ENCODE results near the gene LRRC61.

The LRRC61 gene

DNA sequence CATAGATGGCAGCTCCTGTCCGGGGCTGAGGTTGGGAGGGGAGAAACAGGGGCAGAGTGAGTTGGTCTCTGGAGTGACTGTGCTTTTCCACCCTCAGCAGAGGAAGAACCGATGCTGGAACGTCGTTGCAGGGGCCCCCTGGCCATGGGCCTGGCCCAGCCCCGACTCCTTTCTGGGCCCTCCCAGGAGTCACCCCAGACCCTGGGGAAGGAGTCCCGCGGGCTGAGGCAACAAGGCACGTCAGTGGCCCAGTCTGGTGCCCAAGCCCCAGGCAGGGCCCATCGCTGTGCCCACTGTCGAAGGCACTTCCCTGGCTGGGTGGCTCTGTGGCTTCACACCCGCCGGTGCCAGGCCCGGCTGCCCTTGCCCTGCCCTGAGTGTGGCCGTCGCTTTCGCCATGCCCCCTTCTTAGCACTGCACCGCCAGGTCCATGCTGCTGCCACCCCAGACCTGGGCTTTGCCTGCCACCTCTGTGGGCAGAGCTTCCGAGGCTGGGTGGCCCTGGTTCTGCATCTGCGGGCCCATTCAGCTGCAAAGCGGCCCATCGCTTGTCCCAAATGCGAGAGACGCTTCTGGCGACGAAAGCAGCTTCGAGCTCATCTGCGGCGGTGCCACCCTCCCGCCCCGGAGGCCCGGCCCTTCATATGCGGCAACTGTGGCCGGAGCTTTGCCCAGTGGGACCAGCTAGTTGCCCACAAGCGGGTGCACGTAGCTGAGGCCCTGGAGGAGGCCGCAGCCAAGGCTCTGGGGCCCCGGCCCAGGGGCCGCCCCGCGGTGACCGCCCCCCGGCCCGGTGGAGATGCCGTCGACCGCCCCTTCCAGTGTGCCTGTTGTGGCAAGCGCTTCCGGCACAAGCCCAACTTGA lies 48.2 kb downstream of the LRRC61 start:
- WGBS, result 98% methylated on average over 45 of the region's 48 CpGs
- H2AFZ ChIP-seq (ENCODE audit: low read depth, low read length), result no peak overlapping the region
- H3K4me2 ChIP-seq (ENCODE audit: low read length, poor library complexity, severe bottlenecking), result no peak overlapping the region
- peak overlapping the region; percentile 45 to 61 for H2BK12ac ChIP-seq (ENCODE audit: low read length in 2 of 2)
- peaks cover 37% of the 10 kb centered on the region for H3K79me1 ChIP-seq (replicated peaks; ENCODE audit: low read length, poor library complexity, severe bottlenecking)
- H3K4ac ChIP-seq (ENCODE audit: low read depth in 1 of 2, low read length in 2 of 2), result no peak overlapping the region
- peaks cover 32% of the 10 kb centered on the region for H3K4me1 ChIP-seq (ENCODE audit: control insufficient read depth, insufficient read depth, low read depth, low read length)
- peak overlapping the region in 1 of 2 experiments; percentile 76 for H3K14ac ChIP-seq (ENCODE audit: low read length in 2 of 2)
- no peak for DNase-seq
- no peak overlapping the region for H3K4me3 ChIP-seq (ENCODE audit: insufficient read depth in 1 of 2, low read depth in 1 of 2, low read length in 2 of 2)
- no peaks in the 10 kb centered on the region for H3K27me3 ChIP-seq (ENCODE audit: control insufficient read depth in 1 of 2, insufficient read depth in 1 of 2, low read length in 2 of 2)
- peaks cover 22 to 41% of the 10 kb centered on the region in 2 experiments for H3K36me3 ChIP-seq (ENCODE audit: control insufficient read depth in 1 of 2, insufficient read depth in 2 of 2, low read depth in 1 of 2, low read length in 2 of 2)
- peak overlapping the region; percentile 4 for H2AK5ac ChIP-seq (ENCODE audit: low read length, severe bottlenecking)
- peak overlapping the region; percentile 19 for H2BK15ac ChIP-seq (ENCODE audit: low read depth, poor library complexity, severe bottlenecking)
- H3K9ac ChIP-seq (ENCODE audit: low read length), result peak overlapping the region; percentile 90
- H3K23ac ChIP-seq (ENCODE audit: low read length in 2 of 2), result peak overlapping the region in 1 of 2 experiments; percentile 40
- peak overlapping the region; percentile 64 for H4K91ac ChIP-seq (ENCODE audit: low read length)
- no peak overlapping the region for H2BK5ac ChIP-seq (ENCODE audit: low read depth, low read length, poor library complexity, severe bottlenecking)
- peak overlapping the region in 1 of 2 experiments; percentile 18 for H3K18ac ChIP-seq (ENCODE audit: low read depth in 1 of 2, low read length in 2 of 2)
- H2BK120ac ChIP-seq (ENCODE audit: low read depth, low read length), result no peak overlapping the region
- peak overlapping the region; percentile 37 for H3K27ac ChIP-seq (ENCODE audit: low read length, poor library complexity, severe bottlenecking)
- H3K9me3 ChIP-seq (ENCODE audit: control insufficient read depth, low read length), result no peaks in the 10 kb centered on the region
- peak overlapping the region; percentile 72 for H4K8ac ChIP-seq (ENCODE audit: low read length)

DNA sequence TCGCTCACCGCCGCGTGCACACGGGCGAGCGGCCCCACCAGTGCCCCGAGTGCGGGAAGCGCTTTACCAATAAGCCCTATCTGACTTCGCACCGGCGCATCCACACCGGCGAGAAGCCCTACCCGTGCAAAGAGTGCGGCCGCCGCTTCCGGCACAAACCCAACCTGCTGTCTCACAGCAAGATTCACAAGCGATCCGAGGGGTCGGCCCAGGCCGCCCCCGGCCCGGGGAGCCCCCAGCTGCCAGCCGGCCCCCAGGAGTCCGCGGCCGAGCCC lies 48.8 kb downstream of the LRRC61 start:
- WGBS, result 99% methylated on average over 26 of the region's 30 CpGs

DNA sequence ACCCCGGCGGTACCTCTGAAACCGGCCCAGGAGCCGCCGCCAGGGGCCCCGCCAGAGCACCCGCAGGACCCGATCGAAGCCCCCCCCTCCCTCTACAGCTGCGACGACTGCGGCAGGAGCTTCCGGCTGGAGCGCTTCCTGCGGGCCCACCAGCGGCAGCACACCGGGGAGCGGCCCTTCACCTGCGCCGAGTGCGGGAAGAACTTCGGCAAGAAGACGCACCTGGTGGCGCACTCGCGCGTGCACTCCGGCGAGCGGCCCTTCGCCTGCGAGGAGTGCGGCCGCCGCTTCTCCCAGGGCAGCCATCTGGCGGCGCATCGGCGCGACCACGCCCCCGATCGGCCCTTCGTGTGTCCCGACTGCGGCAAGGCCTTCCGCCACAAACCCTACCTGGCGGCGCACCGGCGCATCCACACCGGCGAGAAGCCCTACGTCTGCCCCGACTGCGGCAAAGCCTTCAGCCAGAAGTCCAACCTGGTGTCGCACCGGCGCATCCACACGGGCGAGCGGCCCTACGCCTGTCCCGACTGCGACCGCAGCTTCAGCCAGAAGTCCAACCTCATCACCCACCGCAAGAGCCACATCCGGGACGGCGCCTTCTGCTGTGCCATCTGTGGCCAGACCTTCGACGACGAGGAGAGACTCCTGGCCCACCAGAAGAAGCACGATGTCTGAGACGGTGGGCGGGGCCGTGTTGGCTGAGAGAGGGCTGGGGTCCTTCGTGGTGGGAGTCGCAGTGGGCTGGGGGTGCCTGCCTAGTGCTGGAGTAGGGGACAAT lies 49.3 kb downstream of the LRRC61 start:
- Histone ChIP-seq H2AK5ac (ENCODE audit: low read length, severe bottlenecking) (no peak overlapping the region), H2BK12ac (ENCODE audit: low read length in 2 of 2) (no peak overlapping the region), H3K23ac (ENCODE audit: low read length in 2 of 2) (no peak overlapping the region), H3K14ac (ENCODE audit: low read length in 2 of 2) (no peak overlapping the region), H3K18ac (ENCODE audit: low read depth in 1 of 2, low read length in 2 of 2) (no peak overlapping the region), H4K91ac (ENCODE audit: low read length) (no peak overlapping the region), H3K4ac (ENCODE audit: low read depth in 1 of 2, low read length in 2 of 2) (no peak overlapping the region), H2BK15ac (ENCODE audit: low read depth, poor library complexity, severe bottlenecking) (no peak overlapping the region), H2AFZ (ENCODE audit: low read depth, low read length) (no peak overlapping the region), H3K36me3 (ENCODE audit: control insufficient read depth in 1 of 2, insufficient read depth in 2 of 2, low read depth in 1 of 2, low read length in 2 of 2) (peaks cover 22 to 41% of the 10 kb centered on the region in 2 experiments), H3K4me2 (ENCODE audit: low read length, poor library complexity, severe bottlenecking) (no peak overlapping the region), H2BK120ac (ENCODE audit: low read depth, low read length) (no peak overlapping the region), H3K9me3 (ENCODE audit: control insufficient read depth, low read length) (no peaks in the 10 kb centered on the region), H2BK5ac (ENCODE audit: low read depth, low read length, poor library complexity, severe bottlenecking) (no peak overlapping the region), H3K4me3 (ENCODE audit: insufficient read depth in 1 of 2, low read depth in 1 of 2, low read length in 2 of 2) (no peak overlapping the region), H3K4me1 (ENCODE audit: control insufficient read depth, insufficient read depth, low read depth, low read length) (peaks cover 38% of the 10 kb centered on the region), H4K8ac (ENCODE audit: low read length) (no peak overlapping the region), H3K9ac (ENCODE audit: low read length) (no peak overlapping the region), H3K79me1 (replicated peaks; ENCODE audit: low read length, poor library complexity, severe bottlenecking) (peaks cover 41% of the 10 kb centered on the region), H3K27me3 (ENCODE audit: control insufficient read depth in 1 of 2, insufficient read depth in 1 of 2, low read length in 2 of 2) (no peaks in the 10 kb centered on the region), H3K27ac (ENCODE audit: low read length, poor library complexity, severe bottlenecking) (no peak overlapping the region)
- 98% methylated on average over 68 of the region's 79 CpGs for WGBS
- no peak for DNase-seq

More for the DNA sequence above, 48.8 kb downstream of the LRRC61 start:
- H2AFZ ChIP-seq (ENCODE audit: low read depth, low read length), result no peak overlapping the region
- no peak overlapping the region for H3K23ac ChIP-seq (ENCODE audit: low read length in 2 of 2)
- H3K9ac ChIP-seq (ENCODE audit: low read length), result no peak overlapping the region
- H3K27me3 ChIP-seq (ENCODE audit: control insufficient read depth in 1 of 2, insufficient read depth in 1 of 2, low read length in 2 of 2), result no peaks in the 10 kb centered on the region
- H4K91ac ChIP-seq (ENCODE audit: low read length), result no peak overlapping the region
- no peak overlapping the region for H3K14ac ChIP-seq (ENCODE audit: low read length in 2 of 2)
- H3K9me3 ChIP-seq (ENCODE audit: control insufficient read depth, low read length), result no peaks in the 10 kb centered on the region
- H3K79me1 ChIP-seq (replicated peaks; ENCODE audit: low read length, poor library complexity, severe bottlenecking), result peaks cover 41% of the 10 kb centered on the region
- H2BK120ac ChIP-seq (ENCODE audit: low read depth, low read length), result no peak overlapping the region
- no peak overlapping the region for H3K18ac ChIP-seq (ENCODE audit: low read depth in 1 of 2, low read length in 2 of 2)
- no peak overlapping the region for H2AK5ac ChIP-seq (ENCODE audit: low read length, severe bottlenecking)
- no peak overlapping the region for H3K4me3 ChIP-seq (ENCODE audit: insufficient read depth in 1 of 2, low read depth in 1 of 2, low read length in 2 of 2)
- no peak overlapping the region for H3K4ac ChIP-seq (ENCODE audit: low read depth in 1 of 2, low read length in 2 of 2)
- no peak overlapping the region for H3K4me2 ChIP-seq (ENCODE audit: low read length, poor library complexity, severe bottlenecking)
- no peak overlapping the region for H2BK5ac ChIP-seq (ENCODE audit: low read depth, low read length, poor library complexity, severe bottlenecking)
- peaks cover 37% of the 10 kb centered on the region for H3K4me1 ChIP-seq (ENCODE audit: control insufficient read depth, insufficient read depth, low read depth, low read length)
- H2BK12ac ChIP-seq (ENCODE audit: low read length in 2 of 2), result no peak overlapping the region
- no peak overlapping the region for H3K27ac ChIP-seq (ENCODE audit: low read length, poor library complexity, severe bottlenecking)
- H2BK15ac ChIP-seq (ENCODE audit: low read depth, poor library complexity, severe bottlenecking), result peak overlapping the region; percentile 19
- DNase-seq, result no peak
- no peak overlapping the region for H4K8ac ChIP-seq (ENCODE audit: low read length)
- H3K36me3 ChIP-seq (ENCODE audit: control insufficient read depth in 1 of 2, insufficient read depth in 2 of 2, low read depth in 1 of 2, low read length in 2 of 2), result peaks cover 22 to 41% of the 10 kb centered on the region in 2 experiments
